GM20000 (cell line): ENCODE measurements around the gene GCH1.
"Not testable (repeated sequence)": the region's sequence is repeated elsewhere in the genome, so short reads cannot be mapped to it uniquely, and the experiment has no call there.

Experiments
- DNase-seq: peaks from one replicate; pipeline ENCODE4 v3.0.0; 2012; ENCODE audit warnings: low spot score
- CTCF ChIP-seq: IDR thresholded peaks from 2 replicates; pipeline ENCODE4 v1.5.1; 2012; ENCODE audit warnings: mild to moderate bottlenecking, control low read depth; ENCODE audit errors: extremely low read depth, missing control alignments

The GCH1 gene

GRCh38 chr14:54935100-54935499 lies 32.5 kb upstream of the GCH1 start:
- DNase-seq: no peak

GRCh38 chr14:54933006-54933405 lies 30.4 kb upstream of the GCH1 start:
- DNase-seq: no peak
- TF ChIP-seq CTCF: no peak

More at GRCh38 chr14:54935100-54935499, 32.5 kb upstream of the GCH1 start:
- no peak for TF ChIP-seq CTCF

GRCh38 chr14:54931598-54932340 lies 29.1 kb upstream of the GCH1 start:
- DNase-seq: no peak
- TF ChIP-seq CTCF: no peak

GRCh38 chr14:54931101-54931500 lies 28.5 kb upstream of the GCH1 start:
- no peak for TF ChIP-seq CTCF
- DNase-seq: no peak

GRCh38 chr14:54929556-54929955 lies 26.9 kb upstream of the GCH1 start:
- no peak for DNase-seq
- no peak for TF ChIP-seq CTCF

- no peak for TF ChIP-seq CTCF
- DNase-seq: no peak
Observed at GRCh38 chr14:54928216-54928615, 25.6 kb upstream of the GCH1 start.

GRCh38 chr14:54927551-54927950 lies 24.9 kb upstream of the GCH1 start:
- DNase-seq: no peak
- TF ChIP-seq CTCF: no peak

GRCh38 chr14:54926570-54926969 lies 23.9 kb upstream of the GCH1 start:
- not testable (repeated sequence) for DNase-seq
